DMS79 (cell line): ENCODE results near the gene USP47.

Source experiments
- DNase-seq: peaks from one replicate; lab custom pipeline; 2025; lab: John Stamatoyannopoulos, UW

Gene USP47

DNA sequence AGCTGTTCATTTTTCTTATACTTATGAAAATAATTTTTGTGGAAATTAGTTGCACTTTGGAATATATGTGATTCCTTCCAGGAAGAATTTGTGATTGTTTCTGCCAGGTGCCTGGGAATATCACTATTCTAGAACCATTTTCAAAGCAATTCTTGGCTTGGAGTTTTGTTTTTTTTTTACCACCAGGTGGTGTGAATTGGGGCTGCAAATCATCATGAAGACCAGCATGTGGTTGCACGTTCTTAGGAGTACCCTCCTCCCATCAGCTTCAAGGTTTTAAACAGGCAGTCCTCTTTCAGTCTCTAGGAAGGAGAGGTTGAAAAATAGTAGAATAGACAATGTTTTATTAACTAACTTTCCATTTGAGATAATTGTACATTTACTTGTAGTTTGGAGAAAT lies 25.9 kb downstream of the USP47 start:
- DNase-seq = no peak

DNA sequence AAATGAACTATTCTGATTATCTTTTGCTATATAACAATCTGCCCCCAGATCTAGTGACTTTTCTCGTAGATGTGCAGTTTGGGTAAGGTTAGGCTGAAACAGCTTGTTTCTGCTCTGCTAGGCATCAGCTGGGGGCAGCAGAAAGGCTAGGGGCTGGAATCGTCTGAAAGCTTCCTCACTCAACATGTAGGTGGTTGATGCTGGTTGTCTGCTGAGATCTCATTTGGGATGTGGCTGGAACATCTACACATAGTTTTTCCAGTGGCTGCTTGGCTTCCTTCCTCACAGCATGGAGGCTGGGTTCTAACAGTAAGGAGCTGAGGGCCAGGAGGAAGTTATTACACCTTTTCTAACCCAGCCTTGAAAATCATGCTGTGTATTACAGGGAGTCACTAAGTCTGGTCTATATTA lies 30.2 kb downstream of the USP47 start:
- no peak for DNase-seq

DNA sequence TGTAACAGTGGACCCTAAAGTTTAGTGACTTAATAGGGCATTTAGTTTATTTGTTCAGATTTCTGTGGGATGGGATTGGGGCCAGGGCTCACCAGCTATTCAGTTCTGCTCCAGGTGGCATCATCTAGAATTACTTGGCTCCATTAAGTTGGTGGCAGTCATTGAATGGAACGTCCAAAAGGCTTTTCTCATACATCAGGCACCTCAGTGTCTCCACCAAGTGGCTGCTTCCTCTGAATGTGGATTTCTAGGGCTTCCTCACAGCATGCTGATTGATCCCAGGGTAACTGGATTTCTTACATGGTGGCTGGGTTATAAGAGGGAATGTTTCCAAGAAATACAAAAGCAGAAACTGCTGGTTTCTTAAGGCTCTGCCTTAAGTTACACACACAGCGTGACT lies 34.7 kb downstream of the USP47 start:
- no peak for DNase-seq

DNA sequence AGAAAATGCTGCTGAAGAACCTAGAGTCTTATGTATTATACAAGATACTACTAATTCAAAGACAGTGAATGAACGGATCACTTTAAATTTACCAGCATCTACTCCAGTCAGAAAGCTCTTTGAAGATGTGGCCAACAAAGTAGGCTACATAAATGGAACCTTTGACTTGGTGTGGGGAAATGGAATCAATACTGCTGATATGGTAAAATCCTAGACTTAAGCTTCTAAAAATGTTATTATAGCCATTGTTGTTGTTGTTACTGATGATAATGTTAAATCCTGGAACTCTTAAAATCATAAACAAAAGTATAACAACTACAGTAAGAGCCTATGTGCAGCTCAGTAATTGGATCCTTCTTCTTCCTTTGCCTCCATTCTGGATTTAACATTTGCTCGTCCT lies 38.4 kb downstream of the USP47 start:
- DNase-seq = no peak

DNA sequence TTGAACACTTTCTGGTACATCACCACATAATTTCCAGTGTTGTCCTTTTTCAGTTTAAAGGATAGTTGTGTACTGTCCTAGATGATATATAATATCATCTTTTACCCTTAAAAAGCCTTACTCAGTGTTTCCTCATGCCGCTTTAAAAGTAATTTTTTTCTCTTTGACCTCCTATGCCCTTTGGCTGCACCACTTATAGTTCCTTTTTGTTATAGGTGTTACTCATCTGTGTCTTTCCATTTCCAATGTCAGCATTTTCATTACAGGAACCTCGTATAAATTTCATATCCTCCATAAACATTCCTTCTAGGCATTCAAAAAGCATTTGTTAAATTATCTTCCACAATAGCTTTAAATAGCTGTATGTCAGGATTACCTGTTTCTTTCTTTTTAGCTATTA lies 40.8 kb downstream of the USP47 start:
- DNase-seq = no peak

DNA sequence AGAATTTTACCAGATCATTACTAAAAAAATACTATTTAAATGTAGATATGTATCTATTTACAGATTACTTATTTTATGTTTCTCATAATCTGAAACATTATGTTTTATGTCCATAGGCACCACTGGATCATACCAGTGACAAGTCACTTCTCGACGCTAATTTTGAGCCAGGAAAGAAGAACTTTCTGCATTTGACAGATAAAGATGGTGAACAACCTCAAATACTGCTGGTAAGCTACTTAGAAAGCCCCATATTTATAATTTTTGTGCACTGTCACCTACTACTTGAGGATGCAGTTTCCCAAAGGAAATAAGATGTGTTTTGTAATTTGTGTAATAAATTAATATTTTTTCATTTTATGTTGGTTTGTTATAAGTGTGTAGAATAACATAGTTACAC lies 42.6 kb downstream of the USP47 start:
- no peak for DNase-seq

DNA sequence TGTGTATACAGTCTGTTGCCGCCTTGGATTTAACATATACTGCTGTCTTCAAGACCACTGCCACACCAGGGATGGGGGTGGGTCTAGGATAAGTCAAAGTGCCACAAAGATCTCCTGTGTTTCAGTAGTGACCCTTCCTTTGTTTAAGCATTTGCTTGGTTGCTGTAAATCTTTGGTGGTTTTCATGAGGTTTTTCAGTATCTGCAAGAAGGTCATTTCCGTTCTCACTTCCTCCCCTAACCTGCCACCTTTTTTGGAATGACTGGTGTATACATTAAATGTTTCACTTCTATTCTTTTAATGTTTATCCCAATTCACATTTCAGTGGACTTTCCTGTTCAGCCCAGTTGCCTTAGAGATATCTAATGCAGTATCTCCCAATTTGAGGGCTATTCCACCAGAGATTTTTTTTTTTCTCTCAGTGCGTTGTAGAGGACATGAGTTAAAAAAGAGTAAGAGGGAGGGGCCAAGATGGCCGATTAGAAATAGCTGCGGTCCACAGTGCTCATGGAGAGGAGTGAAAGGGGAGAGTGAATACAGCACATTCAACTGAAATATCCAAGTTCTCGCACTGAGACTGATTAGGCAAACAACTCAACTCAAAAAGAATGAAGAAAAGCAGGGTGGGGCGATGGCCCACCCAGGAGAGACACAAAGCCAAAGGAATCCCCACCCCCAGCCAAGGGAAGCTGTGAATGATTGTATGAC lies 43.2 kb downstream of the USP47 start:
- DNase-seq = no peak

DNA sequence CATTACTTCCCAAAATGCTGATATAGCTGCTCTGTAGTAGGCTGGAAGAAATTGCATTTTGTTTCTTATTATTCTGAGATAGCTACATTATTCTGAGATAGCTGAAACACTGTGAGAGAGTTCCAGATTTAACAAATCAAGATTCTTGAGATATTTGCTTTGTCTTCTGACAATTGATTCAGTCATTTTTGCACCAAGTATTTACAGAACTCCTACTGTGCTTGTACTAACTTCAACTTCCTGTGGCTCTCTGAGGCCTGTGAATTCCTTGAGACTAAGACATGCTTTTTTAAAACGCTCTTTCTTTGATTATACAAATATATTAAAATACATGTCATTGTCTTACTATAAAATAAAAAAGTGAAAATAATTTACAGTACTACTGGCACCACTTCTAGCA lies 52.7 kb downstream of the USP47 start:
- DNase-seq = no peak

DNA sequence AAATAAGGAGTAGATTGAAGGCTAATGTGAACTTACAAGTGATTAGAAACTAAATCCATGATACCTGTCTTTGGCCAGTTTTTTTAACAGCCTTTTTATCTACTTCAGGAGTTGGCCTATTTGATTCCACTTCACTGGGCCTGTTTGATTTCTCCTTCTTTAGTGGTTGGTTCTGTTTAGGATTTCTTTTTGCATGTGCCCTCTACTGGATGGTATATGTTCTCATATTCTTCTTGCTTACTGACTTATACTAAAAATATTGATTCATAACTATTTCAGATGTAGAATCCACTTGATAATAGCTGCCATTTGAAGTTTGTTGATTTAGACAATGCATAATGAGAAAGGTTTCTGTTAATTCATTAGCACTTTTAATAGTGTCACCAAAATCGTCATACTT lies 53.9 kb downstream of the USP47 start:
- DNase-seq = no peak

DNA sequence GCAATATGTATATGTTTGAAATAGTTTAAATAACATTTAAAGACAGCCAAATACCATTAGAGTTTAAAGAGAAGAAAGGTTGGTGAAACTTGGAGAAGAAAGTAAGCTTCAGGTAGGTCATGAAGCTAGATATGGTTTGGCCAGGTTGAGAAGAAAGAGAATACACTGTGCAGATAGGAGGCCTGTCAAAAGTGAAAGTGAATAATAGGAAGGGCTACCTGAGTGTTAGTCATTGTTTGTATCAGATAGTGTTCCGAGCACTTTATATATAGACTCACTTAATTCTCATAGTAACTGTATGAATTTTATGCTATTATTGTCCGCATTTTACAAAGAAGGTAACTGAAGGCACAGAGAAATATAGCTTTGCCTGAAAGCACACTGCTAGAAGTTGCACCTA lies 56.9 kb downstream of the USP47 start:
- no peak for DNase-seq

DNA sequence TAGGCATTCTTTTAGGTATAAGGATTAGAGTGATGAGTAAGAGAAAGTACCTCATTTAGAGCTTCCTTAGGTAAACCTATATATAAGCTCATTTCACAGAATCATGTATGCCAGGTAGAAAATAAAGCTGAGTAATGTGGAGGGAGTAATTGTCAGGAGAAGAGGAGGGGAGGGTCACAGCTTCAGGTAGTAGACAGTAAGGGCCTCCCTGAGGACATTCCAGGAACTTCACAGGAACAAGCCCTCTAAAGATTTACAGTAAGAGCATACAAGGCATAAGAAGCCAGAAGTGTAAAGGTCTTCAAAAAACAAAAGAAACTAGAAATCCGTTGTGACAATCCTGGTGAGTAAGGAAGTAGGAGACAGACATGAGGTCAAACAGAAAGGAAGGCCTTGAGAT lies 57.6 kb downstream of the USP47 start:
- DNase-seq = no peak

DNA sequence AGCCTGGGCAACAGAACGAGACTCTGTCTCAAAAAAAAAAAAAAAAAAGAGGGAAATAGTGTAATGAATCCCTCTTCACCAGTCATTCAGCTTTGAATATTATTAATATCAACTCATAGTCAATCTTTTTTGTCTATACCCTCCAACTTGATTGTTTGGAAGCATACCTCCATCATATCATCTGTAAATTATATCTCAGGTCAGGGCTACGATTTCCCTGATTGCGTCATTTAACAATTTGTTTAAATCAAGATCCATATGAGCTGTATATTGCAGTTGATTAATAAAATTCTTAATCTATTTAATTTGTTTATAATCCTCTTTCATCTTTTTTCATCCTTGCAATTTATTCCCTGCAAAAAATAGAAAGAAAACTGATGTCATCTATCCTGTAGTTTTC lies 60.2 kb downstream of the USP47 start:
- no peak for DNase-seq

DNA sequence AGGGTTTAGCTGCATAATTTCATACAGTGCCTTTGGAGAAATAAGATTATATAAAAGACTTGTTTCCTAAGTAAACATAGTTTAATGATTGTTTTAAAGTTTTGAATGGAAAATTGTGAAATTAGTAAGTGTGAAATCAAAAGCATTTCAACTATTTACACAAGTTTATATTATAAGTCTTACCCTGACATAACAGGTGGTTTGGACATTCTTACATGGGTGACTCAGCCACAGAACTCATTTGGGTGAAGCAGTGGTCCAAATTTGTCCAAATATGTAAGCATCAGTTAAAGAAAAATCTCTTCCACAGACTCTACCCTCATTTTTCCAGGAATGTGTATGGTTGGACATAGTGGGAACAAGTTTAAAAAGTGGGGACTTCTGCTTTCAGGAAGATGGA lies 68.0 kb downstream of the USP47 start:
- no peak for DNase-seq

DNA sequence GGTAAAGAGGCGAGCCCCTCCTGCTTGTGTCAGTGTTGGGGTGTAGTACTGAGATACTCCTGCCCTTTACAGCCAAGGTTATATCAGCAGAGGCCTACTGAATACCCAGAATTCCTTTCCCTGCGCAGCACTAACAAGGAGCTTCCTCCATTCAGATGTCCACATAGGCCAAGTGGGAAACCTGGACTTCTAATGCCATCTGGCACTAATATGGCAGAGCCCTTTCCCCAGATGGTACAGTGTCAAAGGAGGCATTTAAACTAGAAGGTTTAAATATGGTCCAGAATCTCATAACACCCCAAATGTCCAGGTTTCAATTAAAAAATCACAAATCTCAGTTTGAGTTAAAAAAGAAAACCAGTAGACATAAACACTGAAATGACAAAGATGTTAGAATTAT lies 68.8 kb downstream of the USP47 start:
- no peak for DNase-seq

DNA sequence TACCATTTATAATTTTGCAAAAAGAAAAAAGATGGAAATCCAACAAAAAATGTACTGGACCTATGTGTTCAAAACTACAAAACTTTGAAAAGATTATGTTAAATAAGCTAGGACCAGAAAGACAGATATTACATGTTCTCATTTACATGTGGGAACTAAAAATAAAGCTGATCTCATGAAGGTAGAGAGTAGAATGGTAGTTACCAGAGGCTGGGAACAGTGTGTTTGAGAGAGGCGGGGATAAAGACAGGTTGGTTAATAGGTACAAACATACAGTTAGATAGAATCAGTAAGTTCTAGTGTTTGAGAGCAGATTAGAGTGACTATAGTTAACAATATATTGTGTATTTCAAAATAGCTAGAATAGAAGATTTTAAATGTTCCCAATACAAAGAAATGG lies 71.6 kb downstream of the USP47 start:
- no peak for DNase-seq

DNA sequence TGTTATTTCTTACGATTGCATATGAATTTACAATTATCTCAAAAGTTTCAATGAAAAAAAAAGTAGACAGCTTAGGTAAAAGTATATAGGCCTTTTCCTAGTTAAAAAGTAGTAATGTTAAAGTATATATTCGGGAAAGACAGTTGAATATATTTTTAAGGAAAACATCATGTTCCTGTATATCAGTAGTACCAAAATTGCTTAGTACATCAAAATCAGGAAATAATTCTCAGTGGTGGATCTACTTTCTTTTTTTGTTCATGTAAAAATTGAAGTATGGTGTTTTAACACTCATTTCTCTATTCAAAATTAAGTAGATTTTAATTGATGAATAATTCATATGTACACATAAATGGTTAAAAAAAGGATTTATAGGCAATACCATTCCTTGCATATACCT lies 73.9 kb downstream of the USP47 start:
- no peak for DNase-seq

DNA sequence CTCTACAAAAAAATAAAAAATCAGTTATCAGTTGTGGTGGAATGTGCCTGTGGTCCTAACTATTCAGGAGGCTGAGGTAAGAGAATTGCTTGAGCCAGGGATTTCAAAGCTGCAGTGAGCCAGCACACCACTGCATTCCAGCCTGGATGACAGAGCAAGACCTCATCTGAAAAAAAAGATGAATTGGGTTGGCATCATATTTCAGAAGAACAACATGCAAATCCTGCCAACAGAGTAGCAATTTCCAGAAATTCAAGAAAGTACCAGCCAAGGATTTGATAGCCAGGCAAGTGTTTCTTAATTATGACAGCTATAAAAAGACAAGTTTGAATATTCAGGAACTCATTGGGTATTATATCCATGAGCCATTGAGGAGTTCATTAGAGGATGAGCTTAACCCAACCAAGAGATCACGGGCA lies 75.2 kb downstream of the USP47 start:
- DNase-seq = no peak

DNA sequence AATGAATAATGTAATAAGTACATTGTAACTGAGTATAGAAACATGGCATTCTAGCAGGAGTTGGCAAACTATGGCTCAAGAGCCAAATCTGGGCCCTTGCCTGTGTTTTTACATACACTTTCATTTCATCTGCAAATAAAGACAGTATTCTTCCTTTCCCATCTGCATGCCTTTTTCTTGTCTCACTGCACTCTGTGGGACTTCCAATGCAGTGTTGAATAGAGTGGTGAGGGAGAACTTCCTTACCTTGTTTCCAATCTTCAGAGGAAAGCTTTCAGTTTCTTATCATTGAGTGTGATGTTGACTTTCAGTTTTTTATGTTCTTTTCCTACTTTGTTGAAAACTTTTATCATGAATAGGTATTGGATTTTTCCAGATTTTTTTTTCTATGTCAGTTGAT lies 82.1 kb downstream of the USP47 start:
- DNase-seq = no peak

DNA sequence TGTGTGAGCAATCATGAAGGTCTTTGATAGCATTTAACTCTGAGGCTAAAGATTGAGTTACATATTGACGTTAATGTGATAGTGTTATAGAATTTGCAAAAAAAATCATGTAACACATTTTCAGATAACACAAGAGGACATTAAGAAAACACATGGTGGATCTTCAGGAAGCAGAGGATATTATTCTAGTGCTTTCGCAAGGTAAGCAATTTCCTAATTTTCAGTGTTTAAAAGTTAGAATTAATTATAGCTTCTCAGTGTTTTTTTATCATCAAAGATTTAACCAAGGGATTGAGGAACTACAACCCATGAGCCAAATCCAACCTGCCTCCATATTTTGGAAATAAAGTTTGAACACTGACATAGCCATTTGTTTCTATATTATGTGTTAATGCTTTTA lies 88.1 kb downstream of the USP47 start:
- no peak for DNase-seq

DNA sequence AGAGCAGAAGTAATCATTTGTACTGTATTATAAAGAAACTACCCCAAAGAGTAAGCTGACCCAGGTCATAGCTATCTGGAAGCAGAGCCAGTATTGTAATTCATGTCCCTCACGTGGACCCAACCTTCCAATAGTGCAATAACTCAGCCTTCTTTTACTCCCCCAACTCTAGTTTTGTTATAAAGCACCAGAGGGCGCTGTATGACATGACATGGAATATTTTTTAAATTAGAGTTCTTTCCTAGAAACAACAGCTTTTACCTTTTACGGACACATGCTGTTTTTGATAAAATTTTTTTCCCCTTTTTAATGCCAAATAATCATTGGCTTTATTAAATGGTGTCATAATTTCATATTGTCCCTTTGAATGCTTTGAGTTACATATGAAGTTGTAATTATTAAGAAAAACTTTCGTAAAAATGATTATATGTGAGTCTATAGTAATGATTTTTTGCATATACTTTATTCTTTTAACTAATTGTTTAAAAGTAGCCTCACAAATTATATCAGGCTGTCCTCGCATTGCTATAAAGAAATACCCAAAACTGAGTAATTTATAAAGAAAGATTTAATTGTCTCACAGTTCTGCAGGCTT lies 89.8 kb downstream of the USP47 start:
- DNase-seq = no peak

DNA sequence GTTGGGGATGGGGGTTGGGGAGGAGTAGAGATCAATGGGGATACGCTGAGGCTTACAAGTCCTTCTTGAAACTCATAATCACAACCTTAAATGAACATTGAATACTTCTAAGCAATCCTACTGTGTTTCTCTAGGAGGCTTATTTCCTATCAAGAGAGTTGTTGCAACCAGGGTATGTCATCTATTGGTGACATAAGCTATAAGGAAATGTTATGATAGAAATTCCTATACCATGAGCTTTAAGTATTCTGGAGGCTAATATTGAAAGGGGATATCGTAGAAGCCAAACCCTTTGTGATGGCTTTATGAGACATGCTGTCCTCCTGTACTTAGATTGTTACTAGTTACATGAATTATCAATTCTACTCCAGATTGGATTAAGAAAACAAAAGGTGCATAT lies 93.8 kb downstream of the USP47 start:
- DNase-seq = no peak

DNA sequence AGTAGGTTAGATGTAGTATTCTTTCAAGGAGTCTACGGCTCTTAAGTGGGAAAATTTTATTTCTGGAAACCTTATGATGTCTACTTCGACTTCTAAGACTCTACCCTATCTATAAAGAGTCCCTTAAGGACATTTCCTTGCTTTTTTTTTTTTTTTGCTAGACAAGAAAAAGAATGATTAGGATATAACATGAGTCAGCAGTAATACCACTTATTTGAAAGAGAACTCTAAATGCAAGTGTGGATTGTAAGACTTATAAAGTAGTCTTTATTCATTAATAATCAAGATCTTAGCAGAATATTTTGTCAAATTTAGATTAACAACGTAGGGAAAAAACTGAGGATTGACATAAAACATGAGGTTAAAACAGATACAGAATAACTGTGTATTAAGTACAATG lies 95.7 kb downstream of the USP47 start:
- DNase-seq = no peak

DNA sequence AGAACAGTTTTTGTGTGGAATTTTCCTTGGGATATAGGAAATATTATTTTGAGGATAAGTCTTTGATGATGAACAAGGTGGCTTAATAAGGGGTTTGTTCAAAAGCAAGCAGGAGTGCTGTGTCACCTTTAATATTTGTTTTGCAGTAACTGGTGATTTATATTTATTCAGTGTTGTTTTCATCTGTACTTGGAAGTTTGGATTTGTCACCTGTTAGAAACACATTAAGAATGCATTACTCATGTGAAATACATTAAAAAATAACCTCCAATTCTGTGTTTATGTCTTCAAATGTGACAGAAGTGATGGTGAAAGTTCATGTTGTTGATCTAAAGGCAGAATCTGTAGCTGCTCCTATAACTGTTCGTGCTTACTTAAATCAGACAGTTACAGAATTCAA lies 96.2 kb downstream of the USP47 start:
- no peak for DNase-seq

DNA sequence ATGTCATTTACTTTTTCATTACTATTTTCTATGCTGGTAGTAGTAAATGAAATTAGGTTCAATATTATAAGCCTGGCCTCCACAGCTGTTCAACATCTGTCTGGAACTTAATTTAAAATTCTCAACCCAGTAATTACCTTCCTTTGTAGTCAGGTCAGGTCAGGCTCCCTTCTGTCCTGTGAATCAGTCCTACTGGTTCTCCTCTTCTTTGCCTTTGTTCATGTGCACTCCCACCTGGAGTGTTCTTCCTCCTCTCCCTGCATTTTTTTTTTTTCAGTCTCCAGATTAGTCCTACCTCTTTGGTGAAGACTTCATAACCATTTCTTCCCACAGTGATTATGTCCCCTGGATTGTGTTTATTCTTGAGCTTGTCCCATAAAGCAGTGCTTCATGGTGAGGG lies 98.8 kb downstream of the USP47 start:
- no peak for DNase-seq
